AG20443 (cell line): ENCODE results near the gene SPINT2.
A peak's percentile ranks its signal among the peaks of the same experiment; 100 is the strongest.
"Not testable (repeated sequence)": the region's sequence is repeated elsewhere in the genome, so short reads cannot be mapped to it uniquely, and the experiment has no call there.

ENCODE experiments used
- DNase-seq: peaks from one replicate; pipeline ENCODE4 v3.0.0; 2012; ENCODE audit warnings: low spot score, mixed read lengths

Gene SPINT2

GRCh38 chr19:38264486-38265212 lies at the start of gene SPINT2:
SPINT2 (plus strand) TSS chr19:38264573; CDS start chr19:38264893, 320 bp downstream.
- peak; percentile 38 for DNase-seq

- DNase-seq, result no peak
Observed at GRCh38 chr19:38216785-38217641, 47.4 kb upstream of the SPINT2 start.

GRCh38 chr19:38218204-38218603 lies 46.2 kb upstream of the SPINT2 start:
- DNase-seq, result no peak

- no peak for DNase-seq
Observed at GRCh38 chr19:38219221-38219620, 45.2 kb upstream of the SPINT2 start.

- no peak for DNase-seq
Observed at GRCh38 chr19:38221421-38221820, 43.0 kb upstream of the SPINT2 start.

GRCh38 chr19:38221919-38222830 lies 42.2 kb upstream of the SPINT2 start:
- DNase-seq, result no peak

GRCh38 chr19:38223119-38223523 lies 41.3 kb upstream of the SPINT2 start:
- no peak for DNase-seq

- DNase-seq, result no peak
Observed at GRCh38 chr19:38223617-38224013, 40.8 kb upstream of the SPINT2 start.

- DNase-seq, result peak; percentile 96
Observed at GRCh38 chr19:38224014-38224862, 40.1 kb upstream of the SPINT2 start, which contains the start of gene DPF1. DPF1 (minus strand) TSS chr19:38224222; CDS start chr19:38224142, 80 bp downstream.

- not testable (repeated sequence) for DNase-seq
Observed at GRCh38 chr19:38224863-38225218, 39.5 kb upstream of the SPINT2 start.

GRCh38 chr19:38227287-38228004 lies 36.9 kb upstream of the SPINT2 start:
- no peak for DNase-seq

GRCh38 chr19:38228005-38228377 lies 36.4 kb upstream of the SPINT2 start:
- DNase-seq, result no peak

GRCh38 chr19:38228491-38229439 lies 35.6 kb upstream of the SPINT2 start:
- no peak for DNase-seq

- DNase-seq, result peak; percentile 90
Observed at GRCh38 chr19:38229585-38230073, 34.7 kb upstream of the SPINT2 start.

- not testable (repeated sequence) for DNase-seq
Observed at GRCh38 chr19:38230506-38231133, 33.8 kb upstream of the SPINT2 start.

- DNase-seq, result no peak
Observed at GRCh38 chr19:38231918-38232317, 32.5 kb upstream of the SPINT2 start.

GRCh38 chr19:38233740-38234251 lies 30.6 kb upstream of the SPINT2 start:
- DNase-seq, result peak; percentile 87

GRCh38 chr19:38234615-38235014 lies 29.8 kb upstream of the SPINT2 start:
- DNase-seq, result no peak
